ENCODE results near the gene ZFYVE16.

The ZFYVE16 gene

DNA sequence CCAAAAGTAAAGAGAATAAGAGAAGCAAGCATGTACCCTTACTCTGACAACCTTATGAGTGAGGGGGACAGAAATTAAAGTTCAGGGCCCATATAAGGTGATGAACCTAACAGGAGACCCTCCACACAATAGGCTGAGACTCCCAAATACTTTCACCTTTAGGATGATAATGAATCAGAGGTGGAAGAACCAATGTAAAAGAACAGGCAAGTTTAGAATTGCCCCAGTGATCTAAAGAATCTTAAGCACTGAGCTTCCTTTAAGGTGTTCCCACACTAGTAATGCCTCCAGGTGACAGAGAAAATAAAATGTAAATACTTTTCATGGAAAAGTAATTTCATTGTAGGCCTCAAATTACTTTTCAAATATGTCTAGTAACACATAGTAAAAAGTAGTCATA is 71.8 kb downstream of the ZFYVE16 start:
- no peak for TF ChIP-seq ZNF70 (CRISPR knock-in tag; IDR thresholded peaks at IDR 0.05)
- no peak for TF ChIP-seq TOX (CRISPR knock-in tag; IDR thresholded peaks at IDR 0.05; ENCODE audit: borderline replicate concordance)
- no peak for TF ChIP-seq CSDC2 (CRISPR knock-in tag; IDR thresholded peaks at IDR 0.05)
- no peak for TF ChIP-seq ARNTL (CRISPR knock-in tag; IDR thresholded peaks at IDR 0.05; ENCODE audit: borderline replicate concordance, low read depth)
- TF ChIP-seq SNAI2 (CRISPR knock-in tag; IDR thresholded peaks at IDR 0.05): no peak
- no peak for ATAC-seq

- ATAC-seq: no peak
- TF ChIP-seq, protein P1, sequence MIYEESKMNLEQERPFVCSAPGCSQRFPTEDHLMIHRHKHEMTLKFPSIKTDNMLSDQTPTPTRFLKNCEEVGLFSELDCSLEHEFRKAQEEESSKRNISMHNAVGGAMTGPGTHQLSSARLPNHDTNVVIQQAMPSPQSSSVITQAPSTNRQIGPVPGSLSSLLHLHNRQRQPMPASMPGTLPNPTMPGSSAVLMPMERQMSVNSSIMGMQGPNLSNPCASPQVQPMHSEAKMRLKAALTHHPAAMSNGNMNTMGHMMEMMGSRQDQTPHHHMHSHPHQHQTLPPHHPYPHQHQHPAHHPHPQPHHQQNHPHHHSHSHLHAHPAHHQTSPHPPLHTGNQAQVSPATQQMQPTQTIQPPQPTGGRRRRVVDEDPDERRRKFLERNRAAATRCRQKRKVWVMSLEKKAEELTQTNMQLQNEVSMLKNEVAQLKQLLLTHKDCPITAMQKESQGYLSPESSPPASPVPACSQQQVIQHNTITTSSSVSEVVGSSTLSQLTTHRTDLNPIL (CRISPR knock-in tag; IDR thresholded peaks at IDR 0.05; ENCODE audit: low read depth): no peak
- no peak for TF ChIP-seq ARNTL (CRISPR knock-in tag; IDR thresholded peaks at IDR 0.05; ENCODE audit: borderline replicate concordance, low read depth)
- no peak for TF ChIP-seq GLIS3 (CRISPR knock-in tag; IDR thresholded peaks at IDR 0.05)
- no peak for TF ChIP-seq ZC3H10 (CRISPR knock-in tag; IDR thresholded peaks at IDR 0.05)
- no peak for TF ChIP-seq CSDC2 (CRISPR knock-in tag; IDR thresholded peaks at IDR 0.05)
- no peak for TF ChIP-seq BACH2 (CRISPR knock-in tag; IDR thresholded peaks at IDR 0.05; ENCODE audit: borderline replicate concordance)
- TF ChIP-seq TCF4 (CRISPR knock-in tag; IDR thresholded peaks at IDR 0.05; ENCODE audit: borderline replicate concordance): no peak
- no peak for TF ChIP-seq RARB (CRISPR knock-in tag; IDR thresholded peaks at IDR 0.05)
- no peak for TF ChIP-seq TSHZ2 (CRISPR knock-in tag; IDR thresholded peaks at IDR 0.05)
- no peak for TF ChIP-seq POU6F1 (CRISPR knock-in tag; IDR thresholded peaks at IDR 0.05; ENCODE audit: borderline replicate concordance, low read depth)
- no peak for TF ChIP-seq SNAI2 (CRISPR knock-in tag; IDR thresholded peaks at IDR 0.05)
- no peak for TF ChIP-seq ZNF565 (CRISPR knock-in tag; conservative IDR thresholded peaks at IDR 0.05; ENCODE audit: low read depth)
- TF ChIP-seq TOX (CRISPR knock-in tag; IDR thresholded peaks at IDR 0.05; ENCODE audit: borderline replicate concordance): no peak
- TF ChIP-seq, protein P2, sequence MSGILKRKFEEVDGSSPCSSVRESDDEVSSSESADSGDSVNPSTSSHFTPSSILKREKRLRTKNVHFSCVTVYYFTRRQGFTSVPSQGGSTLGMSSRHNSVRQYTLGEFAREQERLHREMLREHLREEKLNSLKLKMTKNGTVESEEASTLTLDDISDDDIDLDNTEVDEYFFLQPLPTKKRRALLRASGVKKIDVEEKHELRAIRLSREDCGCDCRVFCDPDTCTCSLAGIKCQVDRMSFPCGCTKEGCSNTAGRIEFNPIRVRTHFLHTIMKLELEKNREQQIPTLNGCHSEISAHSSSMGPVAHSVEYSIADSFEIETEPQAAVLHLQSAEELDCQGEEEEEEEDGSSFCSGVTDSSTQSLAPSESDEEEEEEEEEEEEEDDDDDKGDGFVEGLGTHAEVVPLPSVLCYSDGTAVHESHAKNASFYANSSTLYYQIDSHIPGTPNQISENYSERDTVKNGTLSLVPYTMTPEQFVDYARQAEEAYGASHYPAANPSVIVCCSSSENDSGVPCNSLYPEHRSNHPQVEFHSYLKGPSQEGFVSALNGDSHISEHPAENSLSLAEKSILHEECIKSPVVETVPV (CRISPR knock-in tag; IDR thresholded peaks at IDR 0.05): no peak
- no peak for TF ChIP-seq ZNF70 (CRISPR knock-in tag; IDR thresholded peaks at IDR 0.05)
- TF ChIP-seq ZFP30 (CRISPR knock-in tag; IDR thresholded peaks at IDR 0.05): no peak
- TF ChIP-seq ISL1 (CRISPR knock-in tag; IDR thresholded peaks at IDR 0.05): no peak
- TF ChIP-seq, protein P3, sequence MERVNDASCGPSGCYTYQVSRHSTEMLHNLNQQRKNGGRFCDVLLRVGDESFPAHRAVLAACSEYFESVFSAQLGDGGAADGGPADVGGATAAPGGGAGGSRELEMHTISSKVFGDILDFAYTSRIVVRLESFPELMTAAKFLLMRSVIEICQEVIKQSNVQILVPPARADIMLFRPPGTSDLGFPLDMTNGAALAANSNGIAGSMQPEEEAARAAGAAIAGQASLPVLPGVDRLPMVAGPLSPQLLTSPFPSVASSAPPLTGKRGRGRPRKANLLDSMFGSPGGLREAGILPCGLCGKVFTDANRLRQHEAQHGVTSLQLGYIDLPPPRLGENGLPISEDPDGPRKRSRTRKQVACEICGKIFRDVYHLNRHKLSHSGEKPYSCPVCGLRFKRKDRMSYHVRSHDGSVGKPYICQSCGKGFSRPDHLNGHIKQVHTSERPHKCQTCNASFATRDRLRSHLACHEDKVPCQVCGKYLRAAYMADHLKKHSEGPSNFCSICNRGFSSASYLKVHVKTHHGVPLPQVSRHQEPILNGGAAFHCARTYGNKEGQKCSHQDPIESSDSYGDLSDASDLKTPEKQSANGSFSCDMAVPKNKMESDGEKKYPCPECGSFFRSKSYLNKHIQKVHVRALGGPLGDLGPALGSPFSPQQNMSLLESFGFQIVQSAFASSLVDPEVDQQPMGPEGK (CRISPR knock-in tag; IDR thresholded peaks at IDR 0.05; ENCODE audit: borderline replicate concordance): no peak
- no peak for TF ChIP-seq ZNF8 (CRISPR knock-in tag; IDR thresholded peaks at IDR 0.05)
- no peak for TF ChIP-seq PPARA (CRISPR knock-in tag; IDR thresholded peaks at IDR 0.05; ENCODE audit: borderline replicate concordance)
These were observed 72.5 kb downstream of the ZFYVE16 start for GRCh38 chr5:80480354-80480753.

DNA sequence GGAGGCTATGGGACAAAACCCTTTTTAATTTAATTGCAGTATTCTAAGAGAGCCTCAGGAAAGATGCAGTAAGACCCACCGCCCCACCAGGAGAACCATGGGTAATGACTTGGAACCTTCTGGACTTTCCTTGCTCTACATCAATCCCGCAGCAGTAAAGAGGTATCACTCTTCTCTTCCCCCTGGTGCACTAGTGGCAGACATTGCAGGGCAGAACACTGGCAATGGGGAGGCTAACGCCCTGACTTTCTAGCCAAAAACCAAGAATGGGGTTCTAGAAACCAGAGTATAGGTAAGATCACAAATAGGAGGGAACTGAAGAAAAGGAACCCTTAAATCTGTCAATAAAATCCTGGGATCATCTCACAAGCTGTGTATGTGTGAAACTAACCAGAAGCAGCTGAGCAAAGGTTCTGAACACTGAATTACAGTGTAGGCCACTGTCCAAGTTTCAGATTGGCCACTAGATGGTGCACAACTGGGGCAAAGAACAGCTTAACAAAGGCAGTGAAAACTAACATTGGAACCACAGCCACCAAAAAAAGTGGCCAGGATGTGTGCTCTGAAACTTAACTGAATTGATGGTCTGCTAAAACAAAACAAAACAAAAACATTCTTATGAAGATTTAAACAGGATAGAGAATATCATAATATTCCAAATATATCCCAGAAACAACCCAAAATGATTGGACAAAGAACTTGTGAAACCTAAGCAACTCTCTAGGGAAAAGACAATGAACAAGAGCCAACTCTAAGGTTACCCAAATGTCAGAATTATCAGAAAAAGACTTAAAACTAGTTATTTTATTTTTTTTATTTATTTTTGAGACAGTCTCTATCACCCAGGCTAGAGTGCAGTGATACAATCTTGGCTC is 73.4 kb downstream of the ZFYVE16 start:
- ATAC-seq: peak; percentile 81
- TF ChIP-seq SNAI2 (CRISPR knock-in tag; IDR thresholded peaks at IDR 0.05) (no peak), ZNF565 (CRISPR knock-in tag; conservative IDR thresholded peaks at IDR 0.05; ENCODE audit: low read depth) (no peak), TCF4 (CRISPR knock-in tag; IDR thresholded peaks at IDR 0.05; ENCODE audit: borderline replicate concordance) (no peak), ZNF8 (CRISPR knock-in tag; IDR thresholded peaks at IDR 0.05) (no peak), GLIS3 (CRISPR knock-in tag; IDR thresholded peaks at IDR 0.05) (no peak), PPARA (CRISPR knock-in tag; IDR thresholded peaks at IDR 0.05; ENCODE audit: borderline replicate concordance) (no peak), POU6F1 (CRISPR knock-in tag; IDR thresholded peaks at IDR 0.05; ENCODE audit: borderline replicate concordance, low read depth) (no peak), ARNTL (CRISPR knock-in tag; IDR thresholded peaks at IDR 0.05; ENCODE audit: borderline replicate concordance, low read depth) (no peak), ZC3H10 (CRISPR knock-in tag; IDR thresholded peaks at IDR 0.05) (no peak), TOX (CRISPR knock-in tag; IDR thresholded peaks at IDR 0.05; ENCODE audit: borderline replicate concordance) (no peak), CSDC2 (CRISPR knock-in tag; IDR thresholded peaks at IDR 0.05) (no peak)
- TF ChIP-seq, protein P1 (CRISPR knock-in tag; IDR thresholded peaks at IDR 0.05; ENCODE audit: low read depth): no peak
- TF ChIP-seq, protein P2 (CRISPR knock-in tag; IDR thresholded peaks at IDR 0.05): no peak
